ENCODE data around the gene TBC1D22A.

TBC1D22A gene

DNA sequence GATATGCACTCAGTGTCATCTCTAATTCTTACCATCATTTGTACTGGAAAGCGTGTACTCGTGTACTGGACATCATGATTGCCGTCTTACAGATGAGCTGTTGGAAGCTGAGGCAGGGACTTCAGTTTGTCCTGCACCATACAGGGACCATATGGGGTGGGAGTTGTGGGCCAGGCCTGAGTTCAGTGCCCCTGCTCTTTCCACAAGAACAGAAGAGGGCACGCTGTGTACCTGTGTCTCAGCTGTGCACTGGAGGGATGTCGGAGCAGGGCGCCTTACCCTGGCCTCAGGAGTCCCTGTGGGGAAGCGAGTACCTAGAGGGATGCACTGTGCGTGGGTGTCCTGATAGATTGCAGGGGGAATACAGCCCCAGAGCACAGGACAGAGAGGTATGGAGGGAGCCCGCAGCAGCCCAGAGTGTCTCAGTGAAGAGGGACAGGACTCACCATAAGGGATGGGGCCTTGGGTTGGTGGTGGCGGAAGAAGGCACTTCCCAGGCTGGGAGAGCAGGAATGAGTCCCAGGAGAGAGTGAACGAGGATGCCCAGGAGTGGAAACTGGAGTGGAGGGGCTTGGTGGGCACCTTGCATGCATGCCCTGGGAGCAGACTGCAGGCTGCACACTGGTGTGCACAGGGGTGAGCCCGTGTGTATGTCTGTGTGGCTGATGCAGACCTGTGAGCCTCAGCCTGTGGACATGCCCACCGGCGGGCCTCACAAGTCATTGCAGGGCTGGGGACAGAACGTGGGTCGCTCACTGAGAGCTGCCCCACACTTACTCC is 329.7 kb downstream of the TBC1D22A start:
- DNase-seq = no peak

GRCh38 chr22:47092896-47093311 is 330.5 kb downstream of the TBC1D22A start:
- no peak for DNase-seq

DNA sequence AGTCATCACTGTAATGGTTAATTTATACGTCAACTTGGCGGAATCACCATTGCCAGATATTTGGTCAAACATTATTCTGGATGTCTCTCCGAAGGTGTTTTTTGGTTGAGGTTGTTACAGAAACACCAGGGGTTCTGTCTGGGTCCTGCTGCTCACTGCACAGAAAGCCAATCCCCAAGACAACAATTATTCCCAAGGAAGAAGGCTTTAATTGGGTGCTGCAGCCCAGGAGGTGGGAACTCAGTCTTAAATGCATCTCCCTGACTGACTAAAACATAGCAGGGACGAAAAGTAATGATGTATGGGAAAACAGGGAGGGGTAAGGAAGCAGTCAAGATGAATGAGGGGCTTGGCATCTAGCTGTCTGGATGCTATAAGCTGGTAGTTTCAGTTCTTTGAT is 331.3 kb downstream of the TBC1D22A start:
- DNase-seq = no peak

GRCh38 chr22:47094861-47095330 is 332.4 kb downstream of the TBC1D22A start:
- DNase-seq = no peak

DNA sequence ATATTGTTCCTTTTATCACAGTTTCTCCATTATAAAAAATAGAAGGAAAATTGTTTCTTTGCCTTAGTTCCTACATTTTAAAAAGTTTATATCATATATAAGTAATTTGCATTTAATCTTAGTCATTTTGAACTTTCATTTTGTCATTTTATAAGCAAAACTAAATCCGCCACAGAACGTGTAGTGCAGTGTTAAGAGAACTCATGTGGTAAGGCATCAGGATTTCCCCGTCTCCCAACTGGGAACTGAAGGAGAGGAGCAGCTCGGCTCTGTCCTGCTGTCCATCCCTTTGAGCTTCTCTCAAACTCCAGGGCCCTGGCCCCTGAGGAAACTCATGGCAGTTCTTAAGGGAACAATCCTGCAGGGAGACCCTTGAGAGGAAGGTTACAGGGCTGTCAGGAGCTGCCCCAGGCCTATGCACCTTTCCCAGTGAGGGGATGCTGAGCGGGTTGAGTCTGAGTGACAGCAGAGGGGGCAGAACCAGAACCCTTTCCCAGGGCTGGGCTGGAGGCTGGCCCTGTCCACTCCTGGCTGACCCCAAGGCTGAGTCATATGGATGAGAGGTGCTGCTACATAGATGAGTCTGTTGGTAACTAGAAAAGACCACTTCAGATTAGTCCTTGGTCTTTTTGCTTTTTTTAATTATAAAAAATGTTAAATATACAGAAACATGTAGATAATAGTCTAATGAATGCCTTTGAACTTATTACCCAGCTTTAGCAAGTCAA is 333.1 kb downstream of the TBC1D22A start:
- DNase-seq = no peak

DNA sequence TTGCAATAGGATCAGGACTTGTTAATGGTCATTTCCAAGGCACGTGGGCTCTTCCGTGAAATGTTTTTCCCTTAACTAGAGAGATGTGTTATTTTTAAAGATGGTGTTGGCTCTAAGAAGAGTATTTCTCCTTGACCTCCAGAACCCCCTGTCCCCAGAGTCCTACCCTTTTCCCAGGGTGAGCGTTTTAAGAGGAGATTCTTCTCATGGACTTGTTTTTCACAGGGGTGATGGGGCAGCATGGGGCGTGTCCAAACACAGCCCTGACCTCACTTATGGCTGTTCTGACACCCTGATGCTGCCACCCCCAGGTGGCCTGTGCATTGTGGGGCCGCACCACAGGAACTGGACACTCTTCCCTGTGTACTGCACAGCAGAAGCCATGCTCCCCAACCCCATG is 335.7 kb downstream of the TBC1D22A start:
- DNase-seq = no peak

- DNase-seq = no peak
These were observed 336.1 kb downstream of the TBC1D22A start for GRCh38 chr22:47098554-47098953.

DNA sequence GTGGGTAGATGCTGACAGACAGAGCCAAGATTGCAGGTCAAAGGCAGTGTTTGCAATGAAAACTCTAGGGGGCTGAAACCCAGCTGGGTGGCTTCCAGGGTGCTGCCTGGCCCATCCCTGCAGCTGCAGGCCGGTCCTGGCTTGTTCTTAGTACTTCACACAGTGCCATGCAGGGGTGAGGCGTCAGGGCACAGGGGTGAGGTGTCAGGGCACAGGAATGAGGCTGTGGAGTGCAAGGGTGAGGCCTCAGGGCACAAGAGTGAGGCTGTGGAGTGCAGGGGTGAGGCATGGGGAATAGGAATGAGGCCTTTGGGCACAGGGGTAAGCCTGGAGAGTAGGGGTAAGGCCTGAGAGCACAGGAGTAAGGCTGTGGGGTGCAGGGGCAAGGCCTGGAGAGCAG is 337.6 kb downstream of the TBC1D22A start:
- DNase-seq = no peak

- DNase-seq = no peak
These were observed 338.3 kb downstream of the TBC1D22A start for GRCh38 chr22:47100646-47101200.

GRCh38 chr22:47101321-47101885 is 339.0 kb downstream of the TBC1D22A start:
- DNase-seq = no peak

- no peak for DNase-seq
These were observed 339.6 kb downstream of the TBC1D22A start for GRCh38 chr22:47102081-47102480.

GRCh38 chr22:47102648-47103047 is 340.2 kb downstream of the TBC1D22A start:
- no peak for DNase-seq

DNA sequence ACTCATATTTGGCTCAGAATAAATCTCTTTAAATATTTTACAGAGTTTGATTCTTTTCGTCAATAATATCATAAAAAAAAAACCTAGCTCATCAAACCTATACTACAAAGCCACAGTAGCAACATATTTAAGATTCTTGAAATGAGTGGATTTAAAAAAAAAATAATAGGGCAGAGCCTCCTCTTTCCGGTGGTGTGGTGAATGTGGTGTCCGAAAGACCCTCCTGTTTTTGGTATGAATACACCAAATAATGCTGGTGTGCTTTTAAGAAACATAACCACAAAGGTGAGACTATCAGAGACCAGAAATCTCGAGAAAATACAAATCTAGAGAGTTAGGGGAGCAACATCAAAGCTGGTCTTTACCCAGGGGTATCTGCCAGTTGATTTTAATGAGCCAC is 342.6 kb downstream of the TBC1D22A start:
- DNase-seq = no peak

DNA sequence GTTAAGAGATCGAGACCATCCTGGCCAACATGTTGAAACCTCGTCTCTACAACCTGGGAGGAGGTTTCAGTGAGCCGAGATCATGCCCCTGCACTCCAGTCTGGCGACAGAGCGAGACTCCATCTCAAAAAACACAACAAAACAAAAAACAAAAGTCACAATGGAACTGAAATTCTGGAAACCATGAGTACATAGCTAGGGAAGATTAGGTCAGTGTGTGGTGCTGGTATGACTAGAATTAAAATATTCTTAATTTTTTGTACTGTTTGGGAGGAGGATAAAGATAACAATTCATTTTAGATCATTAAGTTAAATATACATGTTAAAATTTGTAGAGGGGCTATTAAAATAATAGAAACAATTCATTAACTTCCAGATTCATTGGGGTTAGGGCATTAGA is 344.4 kb downstream of the TBC1D22A start:
- no peak for DNase-seq

DNA sequence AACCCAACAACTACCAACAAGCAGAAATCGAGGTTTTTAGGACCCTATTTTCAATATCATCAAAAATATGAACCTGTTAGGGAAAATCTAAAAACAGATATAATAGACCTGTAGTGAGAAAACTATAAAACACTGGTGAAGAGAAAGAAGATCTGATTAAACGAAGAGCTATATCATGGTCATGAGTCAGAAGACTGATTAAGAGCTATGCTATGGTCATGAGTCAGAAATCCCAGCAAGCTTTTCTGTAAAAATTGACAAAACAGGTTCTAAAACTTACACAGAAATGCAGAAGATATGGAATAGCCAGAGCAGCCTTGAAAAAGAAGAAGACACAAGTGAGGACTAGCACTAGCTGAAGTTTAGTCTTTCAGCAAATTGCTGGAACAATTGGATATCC is 345.0 kb downstream of the TBC1D22A start:
- no peak for DNase-seq

- no peak for DNase-seq
These were observed 348.5 kb downstream of the TBC1D22A start for GRCh38 chr22:47110817-47111443.

GRCh38 chr22:47111626-47112581 is 349.5 kb downstream of the TBC1D22A start:
- peak in 1 of 51 donors; percentile 8 for DNase-seq

- DNase-seq = no peak
These were observed 350.1 kb downstream of the TBC1D22A start for GRCh38 chr22:47112582-47112965.

DNA sequence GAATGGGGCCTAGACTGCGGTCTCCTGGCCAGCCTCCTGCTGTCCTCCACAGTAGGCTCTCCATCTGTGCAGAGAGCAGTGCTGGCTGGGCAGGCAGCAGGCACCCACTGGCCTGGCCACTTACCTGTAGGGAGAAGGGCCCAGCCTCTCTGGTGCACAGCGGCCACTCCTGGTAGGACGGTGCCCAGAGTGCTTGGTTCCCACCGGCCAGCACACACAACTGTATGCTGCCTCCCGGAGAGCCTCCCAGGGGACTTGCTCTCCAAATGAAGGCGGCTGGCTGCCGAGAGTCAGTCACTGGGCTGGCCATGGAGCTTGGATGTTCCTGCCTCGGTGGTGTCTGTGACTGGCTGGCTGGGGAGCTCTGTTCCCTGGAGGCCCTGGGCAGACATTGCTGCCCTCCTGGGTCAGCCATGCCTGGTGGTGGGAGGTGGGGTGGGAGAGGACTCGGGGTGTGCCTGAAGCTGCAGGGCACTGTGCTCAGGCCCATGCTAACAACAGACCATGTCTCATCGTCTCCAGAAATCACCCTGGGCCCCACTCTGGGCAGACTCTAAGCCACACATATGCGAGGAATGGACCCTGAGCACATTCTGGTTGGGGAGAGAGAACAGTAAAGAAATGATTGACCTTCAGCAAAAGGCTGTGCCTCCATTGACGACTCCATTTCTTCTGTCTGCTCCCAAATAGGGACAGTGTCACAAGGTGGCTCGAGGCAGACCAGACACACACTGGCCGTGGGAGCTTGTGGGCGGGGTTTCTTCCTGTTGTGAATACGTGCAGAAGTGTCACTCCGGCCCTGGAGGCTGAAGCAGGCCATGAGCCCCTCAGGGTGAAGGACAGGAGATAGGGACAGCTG is 350.8 kb downstream of the TBC1D22A start:
- no peak for DNase-seq

Measured in hypothalamus (tissue), 51 donors.